ENCODE results near the gene TFF3. TPM values are rescaled to one million over a fixed set of nuclear protein-coding genes. Genes with fewer than 3 reads are reported as not detected.
A peak's percentile ranks its signal among the peaks of the same experiment; 100 is the strongest.

Gene TFF3
- total RNA-seq, 1 donor from 2014 or later, result 46.1 TPM

DNA sequence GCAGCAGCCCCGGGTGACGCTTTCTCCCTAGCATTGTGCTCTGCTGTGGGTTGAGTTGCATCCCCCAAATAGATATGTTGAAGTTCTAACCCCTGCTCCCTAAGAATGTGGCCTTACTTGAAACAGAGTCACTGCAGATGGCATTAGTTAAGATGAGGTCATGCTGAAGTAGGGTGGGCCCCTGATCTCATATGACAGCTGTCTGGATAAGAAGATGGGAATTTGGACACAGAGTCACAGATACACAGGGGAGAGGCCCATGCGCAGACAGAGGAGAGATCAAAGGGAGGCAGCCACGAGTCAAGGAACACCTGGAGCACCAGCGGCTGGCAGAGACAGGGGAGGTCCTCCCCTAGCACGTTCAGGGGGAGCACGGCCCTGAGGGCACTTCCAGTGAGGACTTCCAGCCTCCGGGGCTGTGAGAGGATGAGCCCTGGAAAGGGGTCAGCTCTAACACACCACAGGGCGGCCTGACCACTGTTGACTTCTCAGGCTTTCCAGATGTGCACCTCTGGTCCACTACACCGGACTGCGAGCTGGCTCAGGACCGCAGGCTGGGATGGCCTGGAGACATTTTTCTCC is 49.9 kb downstream of the TFF3 start:
- H3K4me1 Mint-ChIP-seq (ENCODE audit: unreplicated experiment), result peaks cover 57% of the 10 kb centered on the region
- no peaks in the 10 kb centered on the region for H3K36me3 Mint-ChIP-seq (ENCODE audit: unreplicated experiment)
- no peaks in the 10 kb centered on the region for H3K9me3 Mint-ChIP-seq (ENCODE audit: unreplicated experiment)
- DNase-seq (ENCODE audit: extremely low spot score, unreplicated experiment), result no peak
- no peak for TF ChIP-seq CTCF (IDR thresholded peaks at IDR 0.05)
- no peak overlapping the region for H3K27ac Mint-ChIP-seq (ENCODE audit: unreplicated experiment)
- no peaks in the 10 kb centered on the region for H3K27me3 Mint-ChIP-seq (ENCODE audit: unreplicated experiment)
- H3K4me3 Mint-ChIP-seq (ENCODE audit: unreplicated experiment), result no peak overlapping the region

GRCh38 chr21:42264245-42265195 is 50.7 kb downstream of the TFF3 start:
- Mint-ChIP-seq H3K9me3 (ENCODE audit: unreplicated experiment) (no peaks in the 10 kb centered on the region), H3K4me1 (ENCODE audit: unreplicated experiment) (peaks cover 55% of the 10 kb centered on the region), H3K27ac (ENCODE audit: unreplicated experiment) (no peak overlapping the region), H3K4me3 (ENCODE audit: unreplicated experiment) (no peak overlapping the region), H3K27me3 (ENCODE audit: unreplicated experiment) (no peaks in the 10 kb centered on the region), H3K36me3 (ENCODE audit: unreplicated experiment) (no peaks in the 10 kb centered on the region)
- no peak for TF ChIP-seq CTCF (IDR thresholded peaks at IDR 0.05)
- no peak for DNase-seq (ENCODE audit: extremely low spot score, unreplicated experiment)

- no peak overlapping the region for H3K4me3 Mint-ChIP-seq (ENCODE audit: unreplicated experiment)
- peaks cover 54% of the 10 kb centered on the region for H3K4me1 Mint-ChIP-seq (ENCODE audit: unreplicated experiment)
- TF ChIP-seq CTCF (IDR thresholded peaks at IDR 0.05), result no peak
- no peaks in the 10 kb centered on the region for H3K27me3 Mint-ChIP-seq (ENCODE audit: unreplicated experiment)
- peak overlapping the region; percentile 87 for H3K27ac Mint-ChIP-seq (ENCODE audit: unreplicated experiment)
- H3K36me3 Mint-ChIP-seq (ENCODE audit: unreplicated experiment), result no peaks in the 10 kb centered on the region
- no peak for DNase-seq (ENCODE audit: extremely low spot score, unreplicated experiment)
- H3K9me3 Mint-ChIP-seq (ENCODE audit: unreplicated experiment), result no peaks in the 10 kb centered on the region
Observed at GRCh38 chr21:42263591-42264131, 51.5 kb downstream of the TFF3 start.

DNA sequence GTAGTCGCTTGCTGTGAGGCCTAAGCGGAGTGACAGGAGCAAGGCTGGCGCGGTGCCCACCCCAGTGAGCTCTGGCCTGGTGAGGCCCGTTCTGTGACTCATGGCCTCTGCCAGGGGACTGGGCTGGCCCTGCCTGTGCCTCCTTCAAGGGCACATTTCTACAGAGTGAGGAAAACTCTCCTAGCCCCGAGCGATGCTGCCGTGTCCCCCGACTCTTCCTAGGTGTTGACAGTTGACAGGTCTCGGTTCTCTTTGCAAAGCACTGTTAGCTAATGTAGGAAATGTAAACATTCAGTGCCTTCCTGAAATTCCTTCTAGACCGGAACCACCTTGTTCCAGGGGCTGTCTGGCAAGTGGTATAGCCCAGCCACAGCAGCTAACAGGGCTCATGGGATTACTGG is 52.4 kb downstream of the TFF3 start:
- H3K36me3 Mint-ChIP-seq (ENCODE audit: unreplicated experiment), result no peaks in the 10 kb centered on the region
- H3K4me3 Mint-ChIP-seq (ENCODE audit: unreplicated experiment), result no peak overlapping the region
- H3K9me3 Mint-ChIP-seq (ENCODE audit: unreplicated experiment), result no peaks in the 10 kb centered on the region
- TF ChIP-seq CTCF (IDR thresholded peaks at IDR 0.05), result no peak
- H3K27me3 Mint-ChIP-seq (ENCODE audit: unreplicated experiment), result no peaks in the 10 kb centered on the region
- H3K27ac Mint-ChIP-seq (ENCODE audit: unreplicated experiment), result peak overlapping the region; percentile 87
- peaks cover 58% of the 10 kb centered on the region for H3K4me1 Mint-ChIP-seq (ENCODE audit: unreplicated experiment)
- no peak for DNase-seq (ENCODE audit: extremely low spot score, unreplicated experiment)

- H3K27me3 Mint-ChIP-seq (ENCODE audit: unreplicated experiment), result no peaks in the 10 kb centered on the region
- H3K27ac Mint-ChIP-seq (ENCODE audit: unreplicated experiment), result peak overlapping the region; percentile 87
- no peaks in the 10 kb centered on the region for H3K36me3 Mint-ChIP-seq (ENCODE audit: unreplicated experiment)
- no peak for DNase-seq (ENCODE audit: extremely low spot score, unreplicated experiment)
- H3K4me1 Mint-ChIP-seq (ENCODE audit: unreplicated experiment), result peaks cover 67% of the 10 kb centered on the region
- TF ChIP-seq CTCF (IDR thresholded peaks at IDR 0.05), result no peak
- no peaks in the 10 kb centered on the region for H3K9me3 Mint-ChIP-seq (ENCODE audit: unreplicated experiment)
- no peak overlapping the region for H3K4me3 Mint-ChIP-seq (ENCODE audit: unreplicated experiment)
Observed at GRCh38 chr21:42261829-42262200, 53.4 kb downstream of the TFF3 start.
